Uterus (tissue), 4 donors: ENCODE data around the gene CKLF. TPM values are rescaled to one million over a fixed set of nuclear protein-coding genes. Genes with fewer than 3 reads are reported as not detected.
A peak's percentile ranks its signal among the peaks of the same experiment; 100 is the strongest.

Experiments used
- DNase-seq, 2 donors: peaks; one replicate each; pipeline ENCODE4 v3.0.0-alpha.2; 2019 to 2020
- H3K27ac ChIP-seq, 2 donors: fragments of 200-600 bp; sonication (generic); 1 replicate in 1 of 2; 2 replicates in 1 of 2; pipeline ENCODE4 v1.5.1; 2016 to 2018
- H3K27me3 ChIP-seq, 2 donors: fragments of 200-600 bp; sonication (generic); one replicate each; pipeline ENCODE4 v1.5.1; 2018 to 2019; ENCODE audit warnings: control low read depth in 1 of 2
- H3K36me3 ChIP-seq, 2 donors: fragments of 200-600 bp; sonication (generic); one replicate each; pipeline ENCODE4 v1.5.1; 2019; ENCODE audit warnings: control low read depth in 1 of 2
- H3K4me1 ChIP-seq, 2 donors: fragments of 200-600 bp; sonication (generic); one replicate each; pipeline ENCODE4 v1.5.1; 2018 to 2019; ENCODE audit warnings: control low read depth in 1 of 2
- H3K4me3 ChIP-seq, 2 donors: fragments of 200-600 bp; sonication (generic); 1 replicate in 1 of 2; 2 replicates in 1 of 2; pipeline ENCODE4 v1.5.1; 2018 to 2019; ENCODE audit warnings: mild to moderate bottlenecking in 1 of 2
- H3K9me3 ChIP-seq, 2 donors: fragments of 200-600 bp; sonication (generic); one replicate each; pipeline ENCODE4 v1.5.1; 2019; ENCODE audit warnings: control low read depth in 1 of 2
- CTCF ChIP-seq, 4 experiments: fragments of 200-600 bp in 2 of 4; fragments of 450-650 bp in 2 of 4; sonication (generic) in 2 of 4; IDR thresholded peaks; one replicate each; pipeline ENCODE4 v1.5.1; 2016 to 2019; ENCODE audit warnings: antibody characterized with exemption in 4 of 4, mild to moderate bottlenecking in 2 of 4, moderate library complexity in 1 of 4
- POLR2A ChIP-seq, 2 donors: fragments of 450-650 bp; IDR thresholded peaks; one replicate each; pipeline ENCODE4 v1.6.1; 2016; ENCODE audit warnings: antibody characterized with exemption in 2 of 2, mild to moderate bottlenecking in 1 of 2, moderate library complexity in 1 of 2
- intact Hi-C: fragments of 100-400 bp; cut with DNase I; formaldehyde crosslinking; loops from one replicate; pipeline ENCODE4 v1.15.1; 2023; ENCODE audit warnings: low total_unique reads
- total RNA-seq, 4 donors: library from RNA; depleted of rRNA in 3 of 4; stranded (reverse); fragments of >200 nt in 3 of 4; gene quantifications; one replicate each; pipeline versions ENCODE4 v1.1.0 to v1.2.4, GENCODE V29; 2014 to 2023
- donor health status: DM: yes; HTN: yes; CAD: no.

The CKLF gene
- total RNA-seq, 4 donors from 2014 or later: 31.3 to 118 (median 68.6) TPM

DNA sequence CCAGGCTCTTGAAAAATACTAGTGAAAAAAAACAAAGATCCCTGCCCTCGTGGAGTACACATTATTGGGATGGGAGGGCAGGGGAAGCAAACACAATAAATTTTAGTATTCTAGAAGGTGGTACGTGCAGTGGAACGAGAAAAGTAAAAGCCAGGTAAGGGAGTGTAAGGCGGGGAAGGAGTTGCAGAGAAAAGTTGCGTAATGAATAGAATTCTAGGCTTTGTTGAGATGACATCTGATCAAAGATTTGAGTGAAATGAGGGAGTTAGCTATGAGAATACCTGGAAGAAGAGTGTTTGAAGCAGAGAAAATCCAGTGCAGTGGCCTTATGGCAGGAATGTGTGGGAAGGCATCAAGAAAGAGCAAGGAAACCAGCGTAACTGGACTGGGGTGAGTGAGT, 2.1 kb downstream of the CKLF start:
- H3K4me1 ChIP-seq: no peaks in the 10 kb centered on the region
- no peaks in the 10 kb centered on the region for H3K36me3 ChIP-seq
- H3K27ac ChIP-seq: no peak overlapping the region
- H3K27me3 ChIP-seq: no peaks in the 10 kb centered on the region
- TF ChIP-seq POLR2A (IDR thresholded peaks at IDR 0.05) (no peak), CTCF (IDR thresholded peaks at IDR 0.05) (no peak)
- H3K4me3 ChIP-seq: no peak overlapping the region
- no peak for DNase-seq
- intact Hi-C loops: no loop called here
- H3K9me3 ChIP-seq: no peaks in the 10 kb centered on the region

DNA sequence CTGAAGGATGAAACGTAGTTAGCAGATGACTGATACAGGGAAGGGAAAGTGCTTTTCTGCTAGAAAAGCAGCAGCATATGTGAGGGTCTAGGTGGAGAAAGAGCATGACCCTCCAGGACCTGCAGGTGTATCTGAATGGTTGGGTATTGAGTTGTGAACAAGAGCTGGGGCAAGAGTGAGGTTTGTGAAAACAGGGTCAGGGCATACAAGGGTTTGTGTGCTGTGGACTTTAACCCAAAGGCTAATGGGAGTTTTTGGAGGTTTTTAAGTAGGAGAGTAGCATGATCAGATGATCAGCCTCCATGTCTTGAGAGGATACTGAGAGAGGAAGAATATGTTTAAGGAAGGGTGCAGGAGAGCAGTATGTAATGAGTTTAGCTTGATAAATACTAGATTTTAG, 7.7 kb downstream of the CKLF start:
- H3K27ac ChIP-seq: no peak overlapping the region
- H3K4me3 ChIP-seq: no peak overlapping the region
- no peaks in the 10 kb centered on the region for H3K27me3 ChIP-seq
- DNase-seq: no peak
- no peak for TF ChIP-seq POLR2A (IDR thresholded peaks at IDR 0.05)
- no peak for TF ChIP-seq CTCF (IDR thresholded peaks at IDR 0.05)
- no peaks in the 10 kb centered on the region for H3K4me1 ChIP-seq
- intact Hi-C loops: no loop called here
- H3K36me3 ChIP-seq: no peaks in the 10 kb centered on the region
- no peaks in the 10 kb centered on the region for H3K9me3 ChIP-seq

DNA sequence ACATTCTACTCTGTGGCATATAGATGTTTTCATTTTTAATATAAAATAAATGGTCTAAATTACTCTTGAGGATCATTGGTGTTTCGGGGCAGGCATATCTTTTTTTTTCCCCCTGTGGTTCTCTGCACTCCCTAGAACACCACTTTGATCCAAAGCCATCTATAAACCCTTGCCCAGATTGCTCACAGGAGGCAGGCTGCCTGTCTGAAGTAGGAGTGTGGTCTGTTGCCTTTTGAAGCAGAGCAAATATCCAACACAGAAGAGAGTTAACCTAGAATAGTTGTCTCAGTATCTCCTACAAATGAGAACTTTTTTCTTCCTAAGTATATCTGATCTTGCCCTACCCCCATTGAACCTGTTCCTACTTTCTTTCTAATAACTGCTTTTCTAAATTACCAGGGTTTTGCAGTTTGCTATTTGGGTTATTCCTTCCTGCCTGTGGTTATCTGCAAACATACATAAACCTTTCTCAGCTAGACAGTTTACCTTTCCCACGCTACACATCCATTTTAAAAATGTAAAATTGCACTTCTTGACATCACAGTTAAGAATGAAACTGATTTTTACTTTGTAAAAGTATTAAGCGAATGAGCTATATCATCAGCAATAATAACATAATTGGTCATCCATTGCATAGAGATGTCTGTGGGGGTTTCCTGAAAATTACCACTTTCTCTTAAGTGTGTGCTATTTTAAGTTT, 9.2 kb downstream of the CKLF start:
- Histone ChIP-seq H3K27me3 (no peaks in the 10 kb centered on the region), H3K27ac (no peak overlapping the region), H3K4me1 (no peaks in the 10 kb centered on the region), H3K36me3 (no peaks in the 10 kb centered on the region), H3K9me3 (no peaks in the 10 kb centered on the region), H3K4me3 (no peak overlapping the region)
- no peak for DNase-seq
- intact Hi-C loops: no loop called here
- TF ChIP-seq POLR2A (IDR thresholded peaks at IDR 0.05) (no peak), CTCF (IDR thresholded peaks at IDR 0.05) (no peak)

DNA sequence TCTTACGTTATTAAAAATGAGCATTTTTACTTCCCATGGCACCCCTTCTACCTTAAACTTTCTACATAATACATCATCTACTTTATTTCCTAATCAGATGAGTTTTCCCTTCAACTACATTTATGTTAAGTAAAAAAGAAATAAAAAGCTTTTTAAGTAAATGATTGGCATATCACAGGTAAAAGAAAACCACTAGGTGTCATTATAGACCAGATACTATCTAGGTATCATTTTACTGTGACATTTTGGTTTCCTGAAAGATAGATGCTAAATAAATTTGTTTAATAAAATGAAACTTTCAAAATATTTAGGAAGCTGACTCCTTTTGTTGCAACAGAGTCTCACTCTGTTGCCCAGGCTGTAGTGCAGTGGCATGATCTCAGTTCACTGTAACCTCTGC, 10.0 kb downstream of the CKLF start:
- Histone ChIP-seq H3K27me3 (no peaks in the 10 kb centered on the region), H3K27ac (no peak overlapping the region), H3K36me3 (no peaks in the 10 kb centered on the region), H3K4me1 (no peaks in the 10 kb centered on the region), H3K9me3 (no peaks in the 10 kb centered on the region), H3K4me3 (no peak overlapping the region)
- TF ChIP-seq POLR2A (IDR thresholded peaks at IDR 0.05): no peak
- TF ChIP-seq CTCF (IDR thresholded peaks at IDR 0.05): peak in 1 of 4 experiments; percentile 10
- intact Hi-C loops: no loop called here
- no peak for DNase-seq

GRCh38 chr16:66562986-66563385, 10.6 kb downstream of the CKLF start:
- H3K27ac ChIP-seq: no peak overlapping the region
- no peak for TF ChIP-seq CTCF (IDR thresholded peaks at IDR 0.05)
- TF ChIP-seq POLR2A (IDR thresholded peaks at IDR 0.05): no peak
- intact Hi-C loops: no loop called here

More at GRCh38 chr16:66562986-66563385, 10.6 kb downstream of the CKLF start:
- DNase-seq: no peak
- Histone ChIP-seq H3K36me3 (no peaks in the 10 kb centered on the region), H3K4me3 (no peak overlapping the region), H3K27me3 (no peaks in the 10 kb centered on the region), H3K9me3 (no peaks in the 10 kb centered on the region), H3K4me1 (no peaks in the 10 kb centered on the region)
